Hematopoietic multipotent progenitor cell treated with erythropoietin and hydrocortisone succinate and interleukin-3 and kit ligand, for 6 days (in vitro differentiated cells): ENCODE data around the gene ANKLE1.

Experiments
- DNase-seq: peaks from one replicate; pipeline ENCODE4 v3.0.0-alpha.2; 2015

The ANKLE1 gene

GRCh38 chr19:17328517-17329365, 47.0 kb downstream of the ANKLE1 start:
- DNase-seq, result no peak

DNA sequence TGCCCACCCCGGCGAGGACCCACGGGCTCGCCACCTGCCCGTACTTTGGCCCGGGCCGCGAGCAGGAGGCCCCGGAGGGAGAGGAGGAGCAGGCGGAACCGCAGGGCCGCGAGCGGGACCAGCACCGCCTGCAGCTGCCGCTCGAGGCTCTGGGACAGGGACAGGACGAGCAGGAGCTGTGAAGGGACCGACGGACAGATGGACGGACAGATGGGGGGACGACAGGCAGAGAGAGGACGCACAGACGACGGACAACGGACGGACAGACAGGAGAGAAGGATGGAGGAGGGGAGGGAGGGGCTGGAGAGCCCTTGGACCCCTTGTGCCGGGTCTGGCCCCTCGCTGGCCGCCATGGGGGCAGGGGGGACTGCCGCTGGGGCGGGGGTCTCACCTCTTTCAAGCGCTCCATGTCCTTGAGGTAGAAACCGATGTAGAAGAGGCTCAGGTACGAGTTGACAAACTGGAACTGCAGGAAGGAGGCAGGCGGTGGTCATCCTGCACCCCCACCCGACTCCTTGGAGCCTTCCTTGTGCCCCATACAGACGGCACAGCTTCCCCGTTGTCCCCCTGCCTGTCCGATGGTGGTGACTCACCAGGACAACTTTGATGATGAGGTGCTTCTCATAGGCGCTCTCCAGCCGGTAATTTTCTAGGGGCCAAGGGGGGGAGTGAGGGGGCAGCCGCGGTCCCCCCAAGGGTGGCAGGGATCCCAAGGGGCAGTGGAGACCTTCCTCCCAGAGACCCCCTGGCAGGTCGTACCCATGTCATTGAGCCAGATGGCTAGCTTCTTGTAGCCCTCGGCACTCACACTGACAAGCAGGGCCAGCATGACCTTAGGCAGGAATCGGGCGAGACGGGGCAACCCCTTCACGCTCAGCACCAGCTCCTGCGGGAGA, 47.9 kb downstream of the ANKLE1 start:
- no peak for DNase-seq

DNA sequence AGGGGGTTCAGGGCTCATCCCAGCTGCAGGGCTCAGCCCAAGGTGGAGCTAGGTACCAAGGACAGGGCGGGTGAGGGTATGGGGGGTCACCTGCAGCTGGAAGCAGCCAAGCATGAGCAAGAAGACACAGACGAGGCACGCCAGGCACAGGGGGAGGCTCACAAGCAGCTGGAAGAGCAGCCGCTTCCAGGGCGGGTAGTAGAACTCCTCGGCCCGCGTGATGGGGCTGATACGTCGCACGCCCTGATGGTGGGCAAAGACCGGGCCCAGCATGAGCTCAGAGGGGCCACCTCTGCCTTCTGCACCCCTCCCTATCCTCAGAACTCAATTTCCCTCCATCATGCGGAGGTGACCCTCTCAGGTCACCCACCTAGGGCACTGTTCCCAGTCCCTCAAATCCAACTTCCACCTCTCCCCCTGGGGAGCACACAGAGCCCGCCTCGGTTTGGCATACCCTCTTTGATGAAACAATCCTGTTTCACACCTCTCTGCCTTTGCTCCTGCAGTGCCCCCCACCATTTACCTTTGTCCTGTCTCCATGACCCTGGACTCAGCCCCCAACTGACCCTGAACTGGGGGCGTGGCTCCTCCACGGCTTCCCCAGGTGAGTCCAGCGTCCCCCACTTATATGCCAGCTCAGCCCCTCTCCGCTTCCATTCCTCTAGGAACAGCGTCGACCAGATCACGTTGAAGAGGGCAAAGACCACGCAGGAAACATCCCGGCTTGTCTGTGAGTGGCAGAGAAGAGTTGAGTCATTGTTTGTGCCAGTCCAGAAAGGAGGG, 48.8 kb downstream of the ANKLE1 start:
- DNase-seq, result no peak

GRCh38 chr19:17331045-17331558, 49.4 kb downstream of the ANKLE1 start:
- DNase-seq, result no peak

- DNase-seq, result no peak
These were observed 50.6 kb downstream of the ANKLE1 start for GRCh38 chr19:17332360-17332676.

DNA sequence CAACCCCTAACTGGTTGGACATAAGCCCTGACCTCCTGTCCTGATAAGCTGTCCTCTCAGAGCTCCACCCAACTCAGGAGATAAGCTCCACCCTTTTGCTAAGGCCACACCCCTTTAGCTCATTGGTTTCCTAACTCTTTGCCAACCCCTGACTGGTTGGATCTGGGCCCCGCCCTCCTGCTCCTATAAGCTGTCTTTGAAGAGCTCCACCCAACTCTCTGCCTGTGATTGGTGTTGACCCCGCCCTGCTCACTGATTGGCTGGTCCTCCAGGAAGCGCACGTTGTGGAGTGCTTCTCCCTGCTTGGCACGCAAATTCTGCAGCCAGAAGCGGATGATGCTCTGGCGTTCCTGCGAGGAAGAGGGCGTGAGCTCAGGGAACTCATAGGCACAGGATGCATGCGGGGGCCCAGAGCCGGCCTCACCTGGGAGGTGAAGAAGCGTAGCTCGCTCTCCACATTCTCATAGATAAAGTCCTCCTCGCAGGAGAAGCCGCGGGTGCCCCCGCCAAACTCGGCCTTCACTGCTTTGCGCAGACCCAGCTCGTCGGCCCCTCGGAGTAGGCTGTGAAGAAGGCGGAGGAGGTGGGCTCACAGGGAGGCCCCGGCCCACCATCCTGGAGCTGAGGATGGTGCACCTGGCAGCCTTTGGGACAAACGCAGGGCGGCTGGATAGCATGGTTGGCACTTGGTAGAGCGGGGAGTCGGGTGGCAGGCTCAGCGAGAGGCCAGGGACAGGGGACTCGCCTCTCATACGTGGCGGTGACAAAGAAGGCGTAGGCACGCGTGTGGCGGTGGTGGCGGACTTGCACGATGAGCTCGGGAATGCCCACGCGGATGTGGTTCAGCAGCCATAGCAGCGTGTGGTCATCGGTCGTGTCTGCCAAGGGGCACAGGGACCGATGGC, 51.2 kb downstream of the ANKLE1 start:
- DNase-seq, result peak; percentile 89

GRCh38 chr19:17333611-17334413, 52.1 kb downstream of the ANKLE1 start:
- DNase-seq, result peak; percentile 94

DNA sequence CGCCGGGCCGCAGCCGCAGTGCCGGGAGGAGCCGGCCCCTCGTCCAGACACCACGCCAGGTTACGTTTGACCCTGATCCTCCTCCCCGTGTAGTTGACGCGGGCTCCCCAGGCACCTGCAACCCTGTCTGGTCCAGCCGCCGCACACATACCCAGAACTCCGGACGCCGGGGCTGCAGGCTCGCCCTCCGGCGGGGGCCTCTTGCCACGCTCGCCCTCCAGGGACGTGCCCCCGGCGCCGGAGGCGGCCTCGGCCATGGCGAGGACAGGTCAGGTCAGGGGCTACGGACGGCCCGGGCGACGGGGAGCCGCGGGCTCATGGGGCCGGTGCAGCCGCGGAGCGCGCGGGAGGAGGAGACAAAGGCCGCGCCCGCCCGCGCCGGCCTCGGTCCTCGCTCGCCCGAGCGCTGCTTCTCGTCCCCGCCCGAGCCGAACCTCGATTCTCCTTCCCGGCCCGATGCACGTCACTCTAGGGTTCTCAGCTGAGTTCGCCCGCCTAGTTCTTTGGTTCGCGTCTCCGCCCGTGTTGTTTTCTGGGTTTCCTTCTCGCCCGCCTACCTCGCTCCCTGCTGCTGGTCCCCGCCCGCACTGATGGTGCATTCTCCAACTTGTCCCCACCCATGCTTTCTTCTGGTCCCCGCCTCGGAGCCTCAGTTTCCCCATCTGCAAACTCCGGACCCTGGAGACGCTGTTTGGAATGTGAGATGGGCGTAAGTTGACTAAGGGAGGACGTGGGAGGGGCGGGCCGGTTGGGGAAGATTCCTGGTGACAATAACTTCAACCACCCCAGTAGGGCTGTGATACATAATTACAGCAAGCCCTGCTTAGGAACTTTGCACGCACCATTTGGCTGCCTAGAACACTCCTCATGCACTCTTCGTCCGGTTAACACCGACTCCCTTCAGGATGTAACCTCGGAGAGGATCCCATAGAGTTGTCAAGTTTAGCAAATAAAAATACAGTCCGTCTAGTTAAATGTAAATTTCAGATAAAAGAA, 53.0 kb downstream of the ANKLE1 start, which contains the start of gene ANO8:
ANO8 (minus strand) TSS at position 442 of the 996 bp plus-strand sequence; CDS start at position 257, 185 bp downstream.
- DNase-seq, result peak; percentile 97

DNA sequence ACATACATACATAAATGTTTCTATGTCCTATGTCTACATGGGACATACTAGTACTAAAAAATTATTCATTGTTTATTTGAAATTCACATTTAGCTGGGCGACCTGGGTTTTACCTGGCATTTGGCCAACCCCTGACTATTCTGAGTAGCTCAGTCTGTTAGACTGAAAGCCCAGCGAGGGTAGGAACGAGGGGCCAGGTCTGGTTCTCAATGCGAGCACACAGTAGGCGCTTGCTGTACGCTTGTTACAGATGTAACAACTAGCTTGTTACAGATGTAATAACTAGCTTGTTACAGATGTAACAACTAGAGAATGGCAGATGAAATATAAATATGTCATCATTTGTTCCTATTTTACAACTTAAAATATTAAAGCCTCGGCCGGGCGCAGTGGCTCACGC, 53.9 kb downstream of the ANKLE1 start:
- no peak for DNase-seq
